Pancreas (tissue), 10 donors: ENCODE data around the gene ANXA4. TPM values are rescaled to one million over a fixed set of nuclear protein-coding genes. Genes with fewer than 3 reads are reported as not detected.
A peak's percentile ranks its signal among the peaks of the same experiment; 100 is the strongest.
"Not testable (repeated sequence)": the region's sequence is repeated elsewhere in the genome, so short reads cannot be mapped to it uniquely, and the experiment has no call there.

Experiments used
- ATAC-seq, 4 donors: fragments of 200-7000 bp; cut with Tn5 transposase; one replicate each; pipeline versions ENCODE4 v1.8.0 to v1.9.1; 2020; ENCODE audit warnings: mild to moderate bottlenecking in 4 of 4, moderate library complexity in 4 of 4
- DNase-seq, 6 donors: peaks; one replicate each; pipeline ENCODE4 v3.0.0-alpha.2; 2020
- FAIRE-seq: peaks from 2 replicates; lab custom pipeline; 2012; peaks lifted over from hg19 to GRCh38; lab: Jason Lieb, UNC
- H3K27ac ChIP-seq, 4 donors: fragments of 200-600 bp; sonication (generic); 1 replicate in 3 of 4; 2 replicates in 1 of 4; pipeline versions ENCODE4 v1.5.0 to v1.8.0; 2020
- H3K27me3 ChIP-seq, 4 donors: fragments of 200-600 bp; one replicate each; pipeline ENCODE4 v1.8.0; 2021
- H3K36me3 ChIP-seq, 3 donors: fragments of 200-600 bp; sonication (generic) in 1 of 3; one replicate each; pipeline versions ENCODE4 v1.5.0 to v1.8.0; 2020 to 2021
- H3K4me1 ChIP-seq, 3 donors: fragments of 200-600 bp; one replicate each; pipeline ENCODE4 v1.8.0; 2021
- H3K4me3 ChIP-seq, 4 donors: fragments of 200-600 bp; sonication (generic) in 2 of 4; one replicate each; pipeline versions ENCODE4 v1.5.0 to v1.8.0; 2020 to 2021
- H3K9me3 ChIP-seq, 4 donors: fragments of 200-600 bp; one replicate each; pipeline ENCODE4 v1.8.0; 2021
- CTCF ChIP-seq, 4 donors: fragments of 200-600 bp; sonication (generic) in 3 of 4; IDR thresholded peaks; one replicate each; pipeline versions ENCODE4 v1.5.0 to v1.8.0; 2021; ENCODE audit warnings: antibody characterized with exemption in 4 of 4
- WGBS, 2 donors: extraction: QIAGEN DNeasy Blood & Tissue Kit; methylation state at CpG; one replicate each; pipeline ENCODE4 v1.1.7; 2013; 5-methylcytosine and 5-hydroxymethylcytosine counted together
- intact Hi-C, 3 donors: fragments of 100-400 bp; cut with DNase I; formaldehyde crosslinking; loops; one replicate each; pipeline versions ENCODE4 v1.11.1 to v1.14.2; 2022
- polyA plus RNA-seq, 2 donors: library from polyadenylated mRNA; stranded (reverse); fragments of 200-250 nt; gene quantifications; one replicate each; pipeline ENCODE4 v1.2.3, GENCODE V29; 2013
- total RNA-seq, 6 donors: library from RNA; stranded (reverse); fragmentation: NEBNext Ultra II Directional in 4 of 6; extraction: Animal tissue kit (Norgen Biotek cat#: 25700) in 4 of 6; gene quantifications; one replicate each; pipeline versions ENCODE4 v1.2.1 to v1.2.4, GENCODE V29; 2021 to 2023
- donor health status: healthy with polysubstance abuse.
- donor health status: DM: no; HTN: no; CAD: no; lungs with moderate emphysema.
- donor health status: DM: no; HTN: no; CAD: no.
- donor health status: control.
- donor health status: control.
- donor health status: Bipolar disorder and iron deficiency.
- donor health status: DM: yes; HTN: yes; CAD: no.
- donor health status: DM: no; HTN: no; CAD: no.
- donor health status: DM: no; HTN: no; CAD: no.
- donor health status: DM: yes; HTN: yes; CAD: no.

The ANXA4 gene
- total and polyA plus RNA-seq, 8 donors: 215 to 762 (median 463) TPM

DNA sequence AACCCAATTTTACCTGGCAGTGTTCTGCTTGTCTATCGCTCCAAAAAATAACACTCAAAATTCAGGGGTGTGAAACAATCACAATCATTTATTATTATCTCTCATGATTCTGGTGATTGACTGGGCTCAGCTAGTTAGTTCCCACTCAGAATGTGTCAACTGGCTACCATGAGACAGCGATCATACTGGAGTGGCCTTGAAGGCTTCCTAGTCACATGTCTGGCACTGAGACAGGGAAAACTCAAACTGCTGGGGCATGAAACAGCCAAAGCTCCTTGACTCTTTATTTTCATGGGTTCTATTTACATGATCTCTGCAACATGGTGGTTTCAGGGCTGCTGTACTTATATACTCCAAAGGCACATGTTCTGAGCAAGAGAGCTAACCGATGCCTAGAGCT, 6.2 kb upstream of the ANXA4 start:
- intact Hi-C loops: no loop called here
- ATAC-seq (peak; percentile 69 to 87 (median 80)), DNase-seq (peak in 3 of 6 donors; percentile 46 to 70 (median 56)), FAIRE-seq (no peak)
- Histone ChIP-seq H3K27me3 (no peaks in the 10 kb centered on the region), H3K27ac (peak overlapping the region in 2 of 4 donors; percentile 35 to 45), H3K36me3 (no peaks in the 10 kb centered on the region), H3K9me3 (no peaks in the 10 kb centered on the region), H3K4me3 (no peak overlapping the region), H3K4me1 (peaks cover 3 to 16% (median 15%) of the 10 kb centered on the region in 3 donors)
- no peak for TF ChIP-seq CTCF (IDR thresholded peaks at IDR 0.05)
- 29 to 33% methylated on average over 3 of the region's 3 CpGs for WGBS, 2 donors

- H3K27me3 ChIP-seq, FAIRE-seq, intact Hi-C loops, DNase-seq, H3K36me3 ChIP-seq, H3K4me3 ChIP-seq, H3K9me3 ChIP-seq: not testable (repeated sequence)
- WGBS, 2 donors: 25 to 46% methylated on average over 3 of the region's 3 CpGs
- Histone ChIP-seq H3K4me1 (peaks cover 3 to 21% (median 15%) of the 10 kb centered on the region in 3 donors), H3K27ac (peak overlapping the region in 1 of 4 donors; percentile 53)
- ATAC-seq: peak in 1 of 4 donors; percentile 9
Observed at GRCh38 chr2:69738149-69738548, 3.8 kb upstream of the ANXA4 start.

DNA sequence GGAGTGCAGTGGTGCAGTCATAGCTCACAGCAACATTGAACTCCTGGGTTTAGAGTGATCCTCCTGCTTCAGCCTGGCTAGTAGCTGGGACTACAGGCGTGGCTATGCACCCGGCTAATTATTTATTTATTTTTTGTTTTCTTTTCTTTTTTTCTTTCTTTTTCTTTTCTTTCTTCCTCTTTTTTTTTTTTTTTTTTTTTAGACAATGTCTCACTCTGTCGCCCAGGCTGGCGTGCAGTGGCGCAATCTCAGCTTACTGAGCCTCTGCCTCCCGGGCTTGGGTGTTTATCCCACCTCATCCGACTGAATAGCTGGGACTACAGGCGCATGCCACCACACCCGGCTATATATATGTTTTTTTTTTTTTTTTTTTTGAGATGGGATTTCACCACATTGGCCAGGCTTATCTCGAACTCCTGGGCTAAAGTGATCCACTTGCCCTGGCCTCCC, 1.4 kb upstream of the ANXA4 start:
- intact Hi-C loops: no loop called here
- Histone ChIP-seq H3K27me3 (no peaks in the 10 kb centered on the region), H3K4me1 (peaks cover 3 to 33% (median 11%) of the 10 kb centered on the region in 3 donors), H3K4me3 (peak overlapping the region in 2 of 4 donors; percentile 78 to 89), H3K9me3 (no peaks in the 10 kb centered on the region), H3K36me3 (no peaks in the 10 kb centered on the region), H3K27ac (peak overlapping the region in 3 of 4 donors; percentile 94 to 99 (median 98))
- WGBS, 2 donors: 47 to 50% methylated on average over 10 of the region's 10 CpGs
- DNase-seq (peak in 1 of 6 donors; percentile 42), FAIRE-seq (no peak), ATAC-seq (no peak)
- TF ChIP-seq CTCF (IDR thresholded peaks at IDR 0.05): no peak

- DNase-seq (peak; percentile 18 to 74 (median 53)), ATAC-seq (peak; percentile 23 to 54 (median 48)), FAIRE-seq (no peak)
- Histone ChIP-seq H3K27me3 (no peaks in the 10 kb centered on the region), H3K36me3 (no peaks in the 10 kb centered on the region), H3K27ac (peak overlapping the region; percentile 86 to 99 (median 96)), H3K9me3 (no peaks in the 10 kb centered on the region), H3K4me1 (peaks cover 0 to 30% (median 5%) of the 10 kb centered on the region in 3 donors), H3K4me3 (peak overlapping the region; percentile 77 to 89 (median 84))
- intact Hi-C loops: no loop called here
- 1 to 2% methylated on average over 13 of the region's 13 CpGs for WGBS, 2 donors
- no peak for TF ChIP-seq CTCF (IDR thresholded peaks at IDR 0.05)
Observed at GRCh38 chr2:69741229-69741574, 732 bp upstream of the ANXA4 start.

- ATAC-seq (peak in 1 of 4 donors; percentile 0), FAIRE-seq (no peak), DNase-seq (peak in 2 of 6 donors; percentile 37 to 47)
- intact Hi-C loops: no loop called here
- 2% methylated on average over 20 to 22 of the region's 22 CpGs for WGBS, 2 donors
- no peaks in the 10 kb centered on the region for H3K36me3 ChIP-seq
- no peaks in the 10 kb centered on the region for H3K27me3 ChIP-seq
- H3K9me3 ChIP-seq: no peaks in the 10 kb centered on the region
- H3K4me1 ChIP-seq: peaks cover 0 to 26% (median 2%) of the 10 kb centered on the region in 3 donors
- no peak for TF ChIP-seq CTCF (IDR thresholded peaks at IDR 0.05)
- H3K4me3 ChIP-seq: peak overlapping the region; percentile 77 to 89 (median 84)
- peak overlapping the region; percentile 86 to 99 (median 96) for H3K27ac ChIP-seq
Observed at GRCh38 chr2:69742322-69742952, 503 bp downstream of the ANXA4 start.
